AG10803 (cell line): ENCODE measurements around the gene RASAL1.

Source experiments
- DNase-seq: peaks from one replicate; pipeline ENCODE4 v3.0.0; 2010; ENCODE audit warnings: low read depth
- H3K4me3 ChIP-seq: 2 replicates; pipeline ENCODE4 v1.5.1; 2011; ENCODE audit warnings: mild to moderate bottlenecking, low read length, control low read depth
- TF ChIP-seq, protein P1 (sequence below): conservative IDR thresholded peaks from 2 replicates; pipeline ENCODE4 v1.5.1; 2011; ENCODE audit warnings: mild to moderate bottlenecking, low read length, control low read depth, inconsistent platforms

The RASAL1 gene

GRCh38 chr12:113093409-113094101, 42.0 kb downstream of the RASAL1 start:
- DNase-seq: no peak
- H3K4me3 ChIP-seq: no peak overlapping the region
- TF ChIP-seq, protein P1, sequence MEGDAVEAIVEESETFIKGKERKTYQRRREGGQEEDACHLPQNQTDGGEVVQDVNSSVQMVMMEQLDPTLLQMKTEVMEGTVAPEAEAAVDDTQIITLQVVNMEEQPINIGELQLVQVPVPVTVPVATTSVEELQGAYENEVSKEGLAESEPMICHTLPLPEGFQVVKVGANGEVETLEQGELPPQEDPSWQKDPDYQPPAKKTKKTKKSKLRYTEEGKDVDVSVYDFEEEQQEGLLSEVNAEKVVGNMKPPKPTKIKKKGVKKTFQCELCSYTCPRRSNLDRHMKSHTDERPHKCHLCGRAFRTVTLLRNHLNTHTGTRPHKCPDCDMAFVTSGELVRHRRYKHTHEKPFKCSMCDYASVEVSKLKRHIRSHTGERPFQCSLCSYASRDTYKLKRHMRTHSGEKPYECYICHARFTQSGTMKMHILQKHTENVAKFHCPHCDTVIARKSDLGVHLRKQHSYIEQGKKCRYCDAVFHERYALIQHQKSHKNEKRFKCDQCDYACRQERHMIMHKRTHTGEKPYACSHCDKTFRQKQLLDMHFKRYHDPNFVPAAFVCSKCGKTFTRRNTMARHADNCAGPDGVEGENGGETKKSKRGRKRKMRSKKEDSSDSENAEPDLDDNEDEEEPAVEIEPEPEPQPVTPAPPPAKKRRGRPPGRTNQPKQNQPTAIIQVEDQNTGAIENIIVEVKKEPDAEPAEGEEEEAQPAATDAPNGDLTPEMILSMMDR: no peak

- TF ChIP-seq, protein P1: no peak
- no peak for DNase-seq
- H3K4me3 ChIP-seq: no peak overlapping the region
Observed at GRCh38 chr12:113092607-113093408, 42.8 kb downstream of the RASAL1 start.

GRCh38 chr12:113091506-113091905, 44.1 kb downstream of the RASAL1 start:
- TF ChIP-seq, protein P1: no peak
- DNase-seq: no peak
- no peak overlapping the region for H3K4me3 ChIP-seq

GRCh38 chr12:113090740-113091139, 44.8 kb downstream of the RASAL1 start:
- no peak for DNase-seq
- TF ChIP-seq, protein P1: no peak
- no peak overlapping the region for H3K4me3 ChIP-seq

- TF ChIP-seq, protein P1: no peak
- no peak for DNase-seq
- no peak overlapping the region for H3K4me3 ChIP-seq
Observed at GRCh38 chr12:113089839-113090238, 45.7 kb downstream of the RASAL1 start.

DNA sequence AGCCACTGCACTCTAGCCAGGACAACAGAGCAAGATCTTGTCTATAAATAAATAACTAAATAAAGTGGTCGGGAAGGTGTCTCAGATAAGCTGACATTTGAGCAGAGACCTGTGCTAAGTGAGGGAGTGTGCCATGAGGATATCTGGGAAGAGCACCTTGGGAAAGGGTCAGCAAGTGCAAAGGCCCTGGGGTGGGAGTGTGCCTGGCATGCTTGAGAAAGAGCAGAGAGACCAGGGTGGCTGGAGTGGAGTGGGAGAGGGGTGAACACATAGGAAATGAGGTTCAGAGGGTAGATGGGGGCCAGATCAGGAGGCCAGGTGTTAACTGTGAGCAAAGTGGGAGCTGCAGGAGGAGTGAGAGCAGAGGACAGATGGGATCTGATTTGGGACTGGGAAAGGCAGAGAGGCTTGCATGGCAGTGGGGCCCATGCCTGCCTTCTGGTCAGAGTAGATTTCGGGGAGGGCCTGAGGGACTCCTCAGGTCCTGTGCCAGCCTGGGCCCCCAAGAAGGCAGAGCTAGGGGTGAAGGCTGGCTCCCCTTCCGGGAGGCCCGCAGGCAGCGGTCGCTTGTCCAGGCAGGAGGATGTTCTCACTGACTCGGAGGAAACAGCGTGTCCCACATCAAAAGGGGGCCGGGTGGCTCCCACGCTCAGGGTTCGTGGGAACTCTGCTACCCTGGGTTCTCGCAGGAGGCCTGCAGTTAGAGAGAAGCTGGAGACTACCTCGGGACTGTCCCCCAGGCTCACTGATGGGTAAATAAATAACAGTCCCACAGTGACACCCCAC, 46.4 kb downstream of the RASAL1 start:
- TF ChIP-seq, protein P1: no peak
- no peak for DNase-seq
- H3K4me3 ChIP-seq: no peak overlapping the region
